Measurements from ENCODE around the gene MEGF6.

Gene MEGF6

GRCh38 chr1:3618531-3618880, 7.2 kb upstream of the MEGF6 start (continued):
- TF ChIP-seq OSR1 (CRISPR knock-in tag; IDR thresholded peaks at IDR 0.05) (no peak), PATZ1 (CRISPR knock-in tag; IDR thresholded peaks at IDR 0.05; ENCODE audit: borderline replicate concordance) (no peak), ZC3H10 (CRISPR knock-in tag; IDR thresholded peaks at IDR 0.05) (no peak), ESRRG (CRISPR knock-in tag; IDR thresholded peaks at IDR 0.05) (no peak), BACH2 (CRISPR knock-in tag; IDR thresholded peaks at IDR 0.05; ENCODE audit: borderline replicate concordance) (no peak)

DNA sequence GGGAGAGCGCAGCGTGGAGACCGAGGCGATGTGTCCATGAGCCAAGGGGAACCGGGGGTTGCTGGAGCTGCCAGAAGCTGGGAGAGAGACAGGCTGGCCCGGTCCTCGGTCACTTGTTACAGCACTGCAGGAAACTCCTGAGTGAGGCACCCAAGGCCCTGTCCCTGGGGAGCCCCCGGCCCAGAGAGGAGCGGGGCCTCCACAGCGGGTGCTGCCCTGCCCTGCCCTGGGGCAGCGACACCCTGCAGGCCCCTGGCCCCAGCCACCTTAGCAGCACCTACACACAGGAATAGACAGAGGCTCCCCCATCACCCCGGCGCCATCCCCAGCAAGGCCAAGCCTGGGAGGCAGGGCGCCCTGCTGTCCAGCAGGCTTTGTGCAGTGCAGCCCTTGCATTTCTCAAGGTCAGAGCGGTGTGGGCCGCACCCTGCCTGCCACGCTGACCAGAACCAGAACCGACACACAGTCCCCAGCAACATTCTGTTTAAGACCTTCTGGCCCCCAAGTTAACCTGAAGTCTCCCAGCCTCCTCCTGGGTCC, 6.6 kb upstream of the MEGF6 start:
- no peak for ATAC-seq
- TF ChIP-seq CSDC2 (CRISPR knock-in tag; IDR thresholded peaks at IDR 0.05) (no peak), ESRRG (CRISPR knock-in tag; IDR thresholded peaks at IDR 0.05) (no peak), OSR1 (CRISPR knock-in tag; IDR thresholded peaks at IDR 0.05) (no peak), ZFP3 (CRISPR knock-in tag; IDR thresholded peaks at IDR 0.05) (no peak), POU6F1 (CRISPR knock-in tag; IDR thresholded peaks at IDR 0.05; ENCODE audit: borderline replicate concordance, low read depth) (no peak), TCF4 (CRISPR knock-in tag; IDR thresholded peaks at IDR 0.05; ENCODE audit: borderline replicate concordance) (no peak), ZFP30 (CRISPR knock-in tag; IDR thresholded peaks at IDR 0.05) (no peak), PPARA (CRISPR knock-in tag; IDR thresholded peaks at IDR 0.05; ENCODE audit: borderline replicate concordance) (no peak), ZNF70 (CRISPR knock-in tag; IDR thresholded peaks at IDR 0.05) (no peak), ISL1 (CRISPR knock-in tag; IDR thresholded peaks at IDR 0.05) (no peak), ZNF8 (CRISPR knock-in tag; IDR thresholded peaks at IDR 0.05) (no peak), PATZ1 (CRISPR knock-in tag; IDR thresholded peaks at IDR 0.05; ENCODE audit: borderline replicate concordance) (no peak), BACH2 (CRISPR knock-in tag; IDR thresholded peaks at IDR 0.05; ENCODE audit: borderline replicate concordance) (no peak), ZNF565 (CRISPR knock-in tag; conservative IDR thresholded peaks at IDR 0.05; ENCODE audit: low read depth) (no peak), ZC3H10 (CRISPR knock-in tag; IDR thresholded peaks at IDR 0.05) (no peak), ARNTL (CRISPR knock-in tag; IDR thresholded peaks at IDR 0.05; ENCODE audit: borderline replicate concordance, low read depth) (no peak)
- TF ChIP-seq, protein P1, sequence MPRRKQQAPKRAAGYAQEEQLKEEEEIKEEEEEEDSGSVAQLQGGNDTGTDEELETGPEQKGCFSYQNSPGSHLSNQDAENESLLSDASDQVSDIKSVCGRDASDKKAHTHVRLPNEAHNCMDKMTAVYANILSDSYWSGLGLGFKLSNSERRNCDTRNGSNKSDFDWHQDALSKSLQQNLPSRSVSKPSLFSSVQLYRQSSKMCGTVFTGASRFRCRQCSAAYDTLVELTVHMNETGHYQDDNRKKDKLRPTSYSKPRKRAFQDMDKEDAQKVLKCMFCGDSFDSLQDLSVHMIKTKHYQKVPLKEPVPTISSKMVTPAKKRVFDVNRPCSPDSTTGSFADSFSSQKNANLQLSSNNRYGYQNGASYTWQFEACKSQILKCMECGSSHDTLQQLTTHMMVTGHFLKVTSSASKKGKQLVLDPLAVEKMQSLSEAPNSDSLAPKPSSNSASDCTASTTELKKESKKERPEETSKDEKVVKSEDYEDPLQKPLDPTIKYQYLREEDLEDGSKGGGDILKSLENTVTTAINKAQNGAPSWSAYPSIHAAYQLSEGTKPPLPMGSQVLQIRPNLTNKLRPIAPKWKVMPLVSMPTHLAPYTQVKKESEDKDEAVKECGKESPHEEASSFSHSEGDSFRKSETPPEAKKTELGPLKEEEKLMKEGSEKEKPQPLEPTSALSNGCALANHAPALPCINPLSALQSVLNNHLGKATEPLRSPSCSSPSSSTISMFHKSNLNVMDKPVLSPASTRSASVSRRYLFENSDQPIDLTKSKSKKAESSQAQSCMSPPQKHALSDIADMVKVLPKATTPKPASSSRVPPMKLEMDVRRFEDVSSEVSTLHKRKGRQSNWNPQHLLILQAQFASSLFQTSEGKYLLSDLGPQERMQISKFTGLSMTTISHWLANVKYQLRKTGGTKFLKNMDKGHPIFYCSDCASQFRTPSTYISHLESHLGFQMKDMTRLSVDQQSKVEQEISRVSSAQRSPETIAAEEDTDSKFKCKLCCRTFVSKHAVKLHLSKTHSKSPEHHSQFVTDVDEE (CRISPR knock-in tag; IDR thresholded peaks at IDR 0.05), result no peak
- TF ChIP-seq, protein P2, sequence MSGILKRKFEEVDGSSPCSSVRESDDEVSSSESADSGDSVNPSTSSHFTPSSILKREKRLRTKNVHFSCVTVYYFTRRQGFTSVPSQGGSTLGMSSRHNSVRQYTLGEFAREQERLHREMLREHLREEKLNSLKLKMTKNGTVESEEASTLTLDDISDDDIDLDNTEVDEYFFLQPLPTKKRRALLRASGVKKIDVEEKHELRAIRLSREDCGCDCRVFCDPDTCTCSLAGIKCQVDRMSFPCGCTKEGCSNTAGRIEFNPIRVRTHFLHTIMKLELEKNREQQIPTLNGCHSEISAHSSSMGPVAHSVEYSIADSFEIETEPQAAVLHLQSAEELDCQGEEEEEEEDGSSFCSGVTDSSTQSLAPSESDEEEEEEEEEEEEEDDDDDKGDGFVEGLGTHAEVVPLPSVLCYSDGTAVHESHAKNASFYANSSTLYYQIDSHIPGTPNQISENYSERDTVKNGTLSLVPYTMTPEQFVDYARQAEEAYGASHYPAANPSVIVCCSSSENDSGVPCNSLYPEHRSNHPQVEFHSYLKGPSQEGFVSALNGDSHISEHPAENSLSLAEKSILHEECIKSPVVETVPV (CRISPR knock-in tag; IDR thresholded peaks at IDR 0.05), result no peak
- TF ChIP-seq, protein P3, sequence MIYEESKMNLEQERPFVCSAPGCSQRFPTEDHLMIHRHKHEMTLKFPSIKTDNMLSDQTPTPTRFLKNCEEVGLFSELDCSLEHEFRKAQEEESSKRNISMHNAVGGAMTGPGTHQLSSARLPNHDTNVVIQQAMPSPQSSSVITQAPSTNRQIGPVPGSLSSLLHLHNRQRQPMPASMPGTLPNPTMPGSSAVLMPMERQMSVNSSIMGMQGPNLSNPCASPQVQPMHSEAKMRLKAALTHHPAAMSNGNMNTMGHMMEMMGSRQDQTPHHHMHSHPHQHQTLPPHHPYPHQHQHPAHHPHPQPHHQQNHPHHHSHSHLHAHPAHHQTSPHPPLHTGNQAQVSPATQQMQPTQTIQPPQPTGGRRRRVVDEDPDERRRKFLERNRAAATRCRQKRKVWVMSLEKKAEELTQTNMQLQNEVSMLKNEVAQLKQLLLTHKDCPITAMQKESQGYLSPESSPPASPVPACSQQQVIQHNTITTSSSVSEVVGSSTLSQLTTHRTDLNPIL (CRISPR knock-in tag; IDR thresholded peaks at IDR 0.05; ENCODE audit: low read depth), result no peak

All from SK-N-SH treated with all-trans-retinoic acid at 6 μM for 48 hours (cell line).